H9 (cell line): ENCODE measurements around the gene LARP1. TPM values are rescaled to one million over a fixed set of nuclear protein-coding genes. Genes with fewer than 3 reads are reported as not detected.
A peak's percentile ranks its signal among the peaks of the same experiment; 100 is the strongest.

Source experiments
- DNase-seq: peaks from one replicate; pipeline ENCODE4 v3.0.0-alpha.2; 2017
- H2AFZ ChIP-seq: one replicate; pipeline ENCODE4 v1.6.1; 2013; ENCODE audit warnings: mild to moderate bottlenecking, low read length, control low read depth, moderate library complexity
- H2AK5ac ChIP-seq: 2 replicates; pipeline ENCODE4 v1.6.1; 2013; ENCODE audit warnings: low read length, control low read depth, mixed read lengths; ENCODE audit not compliant: insufficient read length
- H2BK120ac ChIP-seq: one replicate; pipeline ENCODE4 v1.6.1; 2013; ENCODE audit warnings: low read depth, mild to moderate bottlenecking, low read length, control low read depth, inconsistent platforms; ENCODE audit not compliant: poor library complexity, severe bottlenecking
- H2BK12ac ChIP-seq: 2 replicates; pipeline ENCODE4 v1.6.1; 2013; ENCODE audit warnings: low read length, control low read depth, mixed read lengths, low read depth; ENCODE audit not compliant: insufficient read length
- H2BK15ac ChIP-seq: 2 replicates; pipeline ENCODE4 v1.6.1; 2013; ENCODE audit warnings: low read depth, low read length, control low read depth
- H2BK20ac ChIP-seq: one replicate; pipeline ENCODE4 v1.6.1; 2013; ENCODE audit warnings: low read depth, mild to moderate bottlenecking, low read length, control low read depth, inconsistent platforms; ENCODE audit not compliant: poor library complexity, severe bottlenecking
- H2BK5ac ChIP-seq: 2 replicates; pipeline ENCODE4 v1.6.1; 2013; ENCODE audit warnings: low read length, control low read depth, mixed read lengths; ENCODE audit not compliant: insufficient read length
- H3K14ac ChIP-seq: 2 replicates; pipeline ENCODE4 v1.6.1; 2013; ENCODE audit warnings: low read length, control low read depth; ENCODE audit not compliant: insufficient read depth
- H3K18ac ChIP-seq: 2 replicates; pipeline ENCODE4 v1.6.1; 2013; ENCODE audit warnings: low read depth, mild to moderate bottlenecking, mixed read lengths, low read length, control low read depth; ENCODE audit not compliant: insufficient read length
- H3K23ac ChIP-seq: 2 replicates; pipeline ENCODE4 v1.6.1; 2013; ENCODE audit warnings: low read length, control low read depth, mixed read lengths, low read depth; ENCODE audit not compliant: insufficient read length
- H3K23me2 ChIP-seq: 2 replicates; pipeline ENCODE4 v1.6.1; 2013; ENCODE audit warnings: low read depth, mild to moderate bottlenecking, mixed read lengths, low read length, control low read depth; ENCODE audit not compliant: insufficient read length, poor library complexity, severe bottlenecking
- H3K27ac ChIP-seq: 2 replicates; pipeline ENCODE4 v1.5.1; 2013; ENCODE audit warnings: low read length, control low read depth, mixed read lengths, low read depth; ENCODE audit not compliant: insufficient read length
- H3K27me3 ChIP-seq: 2 replicates; pipeline ENCODE4 v1.6.1; 2013; ENCODE audit warnings: low read length, control low read depth, inconsistent platforms; ENCODE audit not compliant: insufficient read depth
- H3K4ac ChIP-seq: 2 replicates; pipeline ENCODE4 v1.6.1; 2013; ENCODE audit warnings: low read depth, mild to moderate bottlenecking, control low read depth, inconsistent platforms, low read length, moderate library complexity
- H3K4me1 ChIP-seq: 2 replicates; pipeline ENCODE4 v1.6.1; 2013; ENCODE audit warnings: low read length, control low read depth, inconsistent platforms; ENCODE audit not compliant: insufficient read depth
- H3K4me2 ChIP-seq: 2 replicates; pipeline ENCODE4 v1.6.1; 2013; ENCODE audit warnings: low read length, control low read depth, mixed read lengths; ENCODE audit not compliant: insufficient read length, insufficient read depth
- H3K56ac ChIP-seq: 2 replicates; pipeline ENCODE4 v1.6.1; 2013; ENCODE audit warnings: low read depth, mild to moderate bottlenecking, mixed read lengths, low read length, control low read depth; ENCODE audit not compliant: insufficient read length
- H3K79me1 ChIP-seq: 2 replicates; pipeline ENCODE4 v1.6.1; 2013; ENCODE audit warnings: low read depth, mild to moderate bottlenecking, moderate library complexity, low read length, control low read depth, inconsistent platforms; ENCODE audit not compliant: insufficient read depth, poor library complexity, severe bottlenecking
- H3K79me2 ChIP-seq: 2 replicates; pipeline ENCODE4 v1.6.1; 2013; ENCODE audit warnings: low read length, control low read depth, inconsistent platforms; ENCODE audit not compliant: insufficient read depth
- H3K9ac ChIP-seq: 2 replicates; pipeline ENCODE4 v1.6.1; 2013; ENCODE audit warnings: low read length, control low read depth, mixed read lengths; ENCODE audit not compliant: insufficient read length; ENCODE audit errors: extremely low read depth
- H3K9me3 ChIP-seq: one replicate; pipeline ENCODE4 v1.6.1; 2013; ENCODE audit warnings: low read depth, low read length, inconsistent platforms; ENCODE audit not compliant: control insufficient read depth
- H3T11ph ChIP-seq: one replicate; pipeline ENCODE4 v1.6.1; 2013; ENCODE audit warnings: mild to moderate bottlenecking, low read length, control low read depth, inconsistent platforms
- H4K20me1 ChIP-seq: one replicate; pipeline ENCODE4 v1.6.1; 2013; ENCODE audit not compliant: control insufficient read depth, insufficient read length, insufficient read depth
- H4K5ac ChIP-seq: 2 replicates; pipeline ENCODE4 v1.6.1; 2013; ENCODE audit warnings: low read depth, mild to moderate bottlenecking, mixed read lengths, low read length, control low read depth; ENCODE audit not compliant: insufficient read length
- H4K8ac ChIP-seq: replicated peaks from 2 replicates; pipeline ENCODE4 v1.6.1; 2013; ENCODE audit warnings: low read length, control low read depth, mixed read lengths, low read depth; ENCODE audit not compliant: insufficient read length
- H4K91ac ChIP-seq: 2 replicates; pipeline ENCODE4 v1.6.1; 2013; ENCODE audit warnings: low read depth, mild to moderate bottlenecking, moderate library complexity, mixed read lengths, low read length, control low read depth; ENCODE audit not compliant: insufficient read length
- H3K27ac Mint-ChIP-seq, 3 experiments: 2 replicates in 2 of 3; 3 replicates in 1 of 3; pipeline ENCODE4 v1.8.0; 2020 to 2021; ENCODE audit warnings: mixed read lengths in 3 of 3, mild to moderate bottlenecking in 1 of 3, moderate library complexity in 1 of 3
- H3K27me3 Mint-ChIP-seq: 2 replicates; pipeline ENCODE4 v1.8.0; 2021; ENCODE audit warnings: low read depth, mild to moderate bottlenecking, moderate library complexity, mixed read lengths
- H3K36me3 Mint-ChIP-seq, 3 experiments: 2 replicates in 2 of 3; 3 replicates in 1 of 3; pipeline ENCODE4 v1.8.0; 2020 to 2021; ENCODE audit warnings: low read depth in 3 of 3, mixed read lengths in 3 of 3; ENCODE audit not compliant: insufficient read depth in 1 of 3
- H3K4me1 Mint-ChIP-seq, 2 experiments: 2 replicates each; pipeline ENCODE4 v1.8.0; 2020; ENCODE audit warnings: mixed read lengths in 2 of 2
- H3K4me3 Mint-ChIP-seq, 2 experiments: 2 replicates in 1 of 2; 3 replicates in 1 of 2; pipeline ENCODE4 v1.8.0; 2020 to 2021; ENCODE audit warnings: mild to moderate bottlenecking in 2 of 2, mixed read lengths in 2 of 2, moderate library complexity in 1 of 2
- H3K9me3 Mint-ChIP-seq, 2 experiments: 2 replicates in 1 of 2; 3 replicates in 1 of 2; pipeline ENCODE4 v1.8.0; 2020; ENCODE audit warnings: mild to moderate bottlenecking in 2 of 2, mixed read lengths in 2 of 2, moderate library complexity in 1 of 2
- WGBS: extraction: QIAGEN DNeasy Blood & Tissue Kit; methylation state at CpG from one replicate; pipeline ENCODE4 v1.1.7; 2013; ENCODE audit warnings: missing lambda C conversion rate, low lambda C conversion rate, mixed read lengths; ENCODE audit not compliant: insufficient read length; ENCODE audit errors: extremely low coverage; 5-methylcytosine and 5-hydroxymethylcytosine counted together
- total RNA-seq: library from RNA; stranded (reverse); gene quantifications from 2 replicates; pipeline ENCODE4 v1.2.1, GENCODE V29; 2021
- TF ChIP-seq, protein P1 (sequence below): fragments of 200-600 bp; sonication (generic); conservative IDR thresholded peaks from 3 replicates; pipeline ENCODE4 v1.8.0; 2021; ENCODE audit warnings: antibody characterized with exemption, mild to moderate bottlenecking

Gene LARP1
- total RNA-seq, 1 experiment from 2014 or later = 405 TPM

GRCh38 chr5:154802050-154802449 lies 46.9 kb downstream of the LARP1 start:
- H2BK120ac ChIP-seq = no peak overlapping the region
- no peak overlapping the region for H3K27ac ChIP-seq
- H3K27me3 ChIP-seq = no peaks in the 10 kb centered on the region
- Mint-ChIP-seq H3K27ac (peak overlapping the region in 2 of 3 experiments; percentile 21 to 69; a peak in 2 of 7 replicates), H3K9me3 (no peaks in the 10 kb centered on the region), H3K27me3 (no peaks in the 10 kb centered on the region; the same call in 1 of the 2 replicates), H3K4me1 (no peaks in the 10 kb centered on the region), H3K36me3 (peaks cover 68 to 97% (median 95%) of the 10 kb centered on the region in 3 experiments; a peak in 6 of 7 replicates), H3K4me3 (no peak overlapping the region)
- H3K4me2 ChIP-seq = no peak overlapping the region
- H3K79me2 ChIP-seq = no peaks in the 10 kb centered on the region
- no peak overlapping the region for H3K4ac ChIP-seq
- H2AFZ ChIP-seq = no peak overlapping the region
- H3T11ph ChIP-seq = no peak overlapping the region
- no peak overlapping the region for H2BK20ac ChIP-seq
- no peak overlapping the region for H3K9ac ChIP-seq
- no peaks in the 10 kb centered on the region for H4K20me1 ChIP-seq
- H4K91ac ChIP-seq = no peak overlapping the region
- H3K79me1 ChIP-seq = peaks cover 3% of the 10 kb centered on the region
- no peak overlapping the region for H2BK12ac ChIP-seq
- no peak for DNase-seq
- H2BK15ac ChIP-seq = no peak overlapping the region
- TF ChIP-seq, protein P1, sequence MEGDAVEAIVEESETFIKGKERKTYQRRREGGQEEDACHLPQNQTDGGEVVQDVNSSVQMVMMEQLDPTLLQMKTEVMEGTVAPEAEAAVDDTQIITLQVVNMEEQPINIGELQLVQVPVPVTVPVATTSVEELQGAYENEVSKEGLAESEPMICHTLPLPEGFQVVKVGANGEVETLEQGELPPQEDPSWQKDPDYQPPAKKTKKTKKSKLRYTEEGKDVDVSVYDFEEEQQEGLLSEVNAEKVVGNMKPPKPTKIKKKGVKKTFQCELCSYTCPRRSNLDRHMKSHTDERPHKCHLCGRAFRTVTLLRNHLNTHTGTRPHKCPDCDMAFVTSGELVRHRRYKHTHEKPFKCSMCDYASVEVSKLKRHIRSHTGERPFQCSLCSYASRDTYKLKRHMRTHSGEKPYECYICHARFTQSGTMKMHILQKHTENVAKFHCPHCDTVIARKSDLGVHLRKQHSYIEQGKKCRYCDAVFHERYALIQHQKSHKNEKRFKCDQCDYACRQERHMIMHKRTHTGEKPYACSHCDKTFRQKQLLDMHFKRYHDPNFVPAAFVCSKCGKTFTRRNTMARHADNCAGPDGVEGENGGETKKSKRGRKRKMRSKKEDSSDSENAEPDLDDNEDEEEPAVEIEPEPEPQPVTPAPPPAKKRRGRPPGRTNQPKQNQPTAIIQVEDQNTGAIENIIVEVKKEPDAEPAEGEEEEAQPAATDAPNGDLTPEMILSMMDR = no peak
- no peaks in the 10 kb centered on the region for H3K4me1 ChIP-seq
- no peak overlapping the region for H4K5ac ChIP-seq
- H2AK5ac ChIP-seq = no peak overlapping the region
- H3K18ac ChIP-seq = no peak overlapping the region
- WGBS = no CpG with 5 or more reads among the region's 9 CpGs
- H3K14ac ChIP-seq = no peak overlapping the region
- no peak overlapping the region for H3K23ac ChIP-seq
- H3K56ac ChIP-seq = no peak overlapping the region
- no peak overlapping the region for H2BK5ac ChIP-seq
- H3K23me2 ChIP-seq = no peaks in the 10 kb centered on the region
- H3K9me3 ChIP-seq = no peaks in the 10 kb centered on the region
- H4K8ac ChIP-seq = no peak overlapping the region
